Thyroid gland (tissue), 4 donors: ENCODE data around the gene APMAP.

Source experiments
- POLR2A ChIP-seq, 2 donors: fragments of 450-650 bp; IDR thresholded peaks; one replicate each; pipeline ENCODE4 v1.6.1; 2017; ENCODE audit warnings: antibody characterized with exemption in 2 of 2, mild to moderate bottlenecking in 2 of 2, moderate library complexity in 1 of 2
- TF ChIP-seq, protein P1 (sequence below), 6 experiments: fragments of 200-600 bp in 3 of 6; fragments of 450-650 bp in 3 of 6; sonication (generic) in 3 of 6; IDR thresholded peaks; one replicate each; pipeline ENCODE4 v1.5.1; 2016 to 2019; ENCODE audit warnings: antibody characterized with exemption in 6 of 6, mild to moderate bottlenecking in 2 of 6, inconsistent platforms in 1 of 6, moderate library complexity in 1 of 6

DNA sequence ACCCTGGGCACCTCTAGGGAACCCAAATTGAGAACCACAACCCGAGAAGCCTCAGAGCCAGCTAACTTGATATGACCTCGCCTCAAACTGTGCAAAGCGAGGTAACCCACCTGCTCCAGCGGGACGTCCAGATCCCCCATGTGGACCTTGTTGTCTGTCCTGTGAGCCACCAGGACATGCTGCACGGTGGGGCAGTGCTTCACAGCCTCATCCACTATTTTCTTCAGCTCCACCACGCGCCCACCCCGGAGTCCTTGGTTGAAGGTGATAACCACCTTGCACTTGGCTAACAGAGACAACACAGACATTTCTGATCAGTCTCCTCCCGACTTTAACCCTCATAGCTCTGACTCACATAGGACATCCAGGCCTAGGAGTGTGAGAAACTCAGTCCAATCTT lies 30.8 kb upstream of the APMAP start:
- TF ChIP-seq, protein P1, sequence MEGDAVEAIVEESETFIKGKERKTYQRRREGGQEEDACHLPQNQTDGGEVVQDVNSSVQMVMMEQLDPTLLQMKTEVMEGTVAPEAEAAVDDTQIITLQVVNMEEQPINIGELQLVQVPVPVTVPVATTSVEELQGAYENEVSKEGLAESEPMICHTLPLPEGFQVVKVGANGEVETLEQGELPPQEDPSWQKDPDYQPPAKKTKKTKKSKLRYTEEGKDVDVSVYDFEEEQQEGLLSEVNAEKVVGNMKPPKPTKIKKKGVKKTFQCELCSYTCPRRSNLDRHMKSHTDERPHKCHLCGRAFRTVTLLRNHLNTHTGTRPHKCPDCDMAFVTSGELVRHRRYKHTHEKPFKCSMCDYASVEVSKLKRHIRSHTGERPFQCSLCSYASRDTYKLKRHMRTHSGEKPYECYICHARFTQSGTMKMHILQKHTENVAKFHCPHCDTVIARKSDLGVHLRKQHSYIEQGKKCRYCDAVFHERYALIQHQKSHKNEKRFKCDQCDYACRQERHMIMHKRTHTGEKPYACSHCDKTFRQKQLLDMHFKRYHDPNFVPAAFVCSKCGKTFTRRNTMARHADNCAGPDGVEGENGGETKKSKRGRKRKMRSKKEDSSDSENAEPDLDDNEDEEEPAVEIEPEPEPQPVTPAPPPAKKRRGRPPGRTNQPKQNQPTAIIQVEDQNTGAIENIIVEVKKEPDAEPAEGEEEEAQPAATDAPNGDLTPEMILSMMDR (IDR thresholded peaks at IDR 0.05) = no peak
- no peak for TF ChIP-seq POLR2A (IDR thresholded peaks at IDR 0.05)
